ENCODE measurements around the gene SUN5. TPM values are rescaled to one million over a fixed set of nuclear protein-coding genes. Genes with fewer than 3 reads are reported as not detected.

SUN5 gene
- total and polyA plus RNA-seq, 4 donors = not detected

DNA sequence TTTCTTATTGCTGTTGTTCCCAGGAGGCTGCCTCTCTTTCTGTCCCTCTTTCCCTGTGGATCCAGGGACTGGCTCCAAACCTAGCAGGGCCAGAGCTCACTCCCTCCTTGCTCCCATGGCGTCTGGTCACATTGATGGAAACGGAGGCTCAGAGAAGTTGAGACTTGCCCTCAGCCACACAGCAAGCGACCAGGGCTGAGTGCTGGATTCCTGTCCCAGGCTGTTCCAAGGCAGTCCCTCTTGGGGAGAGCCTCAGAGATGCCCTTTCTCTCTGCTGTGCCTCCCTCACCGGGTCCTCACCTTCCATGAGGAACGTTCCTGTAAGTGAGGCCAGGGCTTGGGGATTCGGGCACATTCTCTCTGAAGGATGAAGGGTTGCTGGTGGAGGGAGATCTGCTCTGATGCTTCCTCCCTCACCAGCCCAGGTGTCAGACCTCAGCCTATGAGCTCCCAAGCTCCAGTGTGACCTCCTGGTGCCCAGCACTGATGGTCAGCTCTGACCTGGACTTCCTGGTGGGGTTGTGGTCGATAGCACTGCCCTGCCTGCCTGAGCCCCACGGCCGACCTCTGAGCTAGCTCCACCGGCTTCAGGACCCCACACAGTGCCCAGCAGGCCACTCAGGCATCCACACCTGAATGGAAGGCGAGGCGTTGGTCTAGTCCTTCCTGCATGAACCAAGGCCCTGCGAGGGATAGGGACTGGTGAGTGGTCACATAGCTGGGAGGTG, 26.8 kb downstream of the SUN5 start:
- Histone ChIP-seq H3K4me3 (ENCODE audit: low read depth in 1 of 3, low read length in 3 of 3) (no peak overlapping the region), H3K36me3 (ENCODE audit: control insufficient read depth in 4 of 4, insufficient read depth in 3 of 4, low read depth in 1 of 4, low read length in 3 of 4) (no peaks in the 10 kb centered on the region), H3K9me3 (ENCODE audit: control insufficient read depth in 4 of 4, low read length in 3 of 4) (no peaks in the 10 kb centered on the region), H3K27ac (ENCODE audit: low read depth in 1 of 2, low read length in 2 of 2) (no peak overlapping the region), H3K9ac (ENCODE audit: low read depth in 1 of 2, low read length in 2 of 2) (no peak overlapping the region), H3K4me1 (ENCODE audit: control insufficient read depth in 4 of 4, insufficient read depth in 4 of 4, low read length in 3 of 4) (no peaks in the 10 kb centered on the region), H3K27me3 (ENCODE audit: control insufficient read depth in 4 of 4, insufficient read depth in 4 of 4, low read length in 3 of 4) (no peaks in the 10 kb centered on the region)
- no peak for TF ChIP-seq FOXA2 (IDR thresholded peaks at IDR 0.05)
- no peak for TF ChIP-seq HNF4G (IDR thresholded peaks at IDR 0.05)
- no peak for TF ChIP-seq HNF4A (conservative IDR thresholded peaks at IDR 0.05)
- TF ChIP-seq, protein P1, sequence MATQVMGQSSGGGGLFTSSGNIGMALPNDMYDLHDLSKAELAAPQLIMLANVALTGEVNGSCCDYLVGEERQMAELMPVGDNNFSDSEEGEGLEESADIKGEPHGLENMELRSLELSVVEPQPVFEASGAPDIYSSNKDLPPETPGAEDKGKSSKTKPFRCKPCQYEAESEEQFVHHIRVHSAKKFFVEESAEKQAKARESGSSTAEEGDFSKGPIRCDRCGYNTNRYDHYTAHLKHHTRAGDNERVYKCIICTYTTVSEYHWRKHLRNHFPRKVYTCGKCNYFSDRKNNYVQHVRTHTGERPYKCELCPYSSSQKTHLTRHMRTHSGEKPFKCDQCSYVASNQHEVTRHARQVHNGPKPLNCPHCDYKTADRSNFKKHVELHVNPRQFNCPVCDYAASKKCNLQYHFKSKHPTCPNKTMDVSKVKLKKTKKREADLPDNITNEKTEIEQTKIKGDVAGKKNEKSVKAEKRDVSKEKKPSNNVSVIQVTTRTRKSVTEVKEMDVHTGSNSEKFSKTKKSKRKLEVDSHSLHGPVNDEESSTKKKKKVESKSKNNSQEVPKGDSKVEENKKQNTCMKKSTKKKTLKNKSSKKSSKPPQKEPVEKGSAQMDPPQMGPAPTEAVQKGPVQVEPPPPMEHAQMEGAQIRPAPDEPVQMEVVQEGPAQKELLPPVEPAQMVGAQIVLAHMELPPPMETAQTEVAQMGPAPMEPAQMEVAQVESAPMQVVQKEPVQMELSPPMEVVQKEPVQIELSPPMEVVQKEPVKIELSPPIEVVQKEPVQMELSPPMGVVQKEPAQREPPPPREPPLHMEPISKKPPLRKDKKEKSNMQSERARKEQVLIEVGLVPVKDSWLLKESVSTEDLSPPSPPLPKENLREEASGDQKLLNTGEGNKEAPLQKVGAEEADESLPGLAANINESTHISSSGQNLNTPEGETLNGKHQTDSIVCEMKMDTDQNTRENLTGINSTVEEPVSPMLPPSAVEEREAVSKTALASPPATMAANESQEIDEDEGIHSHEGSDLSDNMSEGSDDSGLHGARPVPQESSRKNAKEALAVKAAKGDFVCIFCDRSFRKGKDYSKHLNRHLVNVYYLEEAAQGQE (IDR thresholded peaks at IDR 0.05) = no peak
- no peak for TF ChIP-seq GABPA (IDR thresholded peaks at IDR 0.05 in 1 of 2, conservative IDR thresholded peaks at IDR 0.05 in 1 of 2)
- WGBS = 82% methylated on average over 13 of the region's 13 CpGs
- DNase-seq (ENCODE audit: low spot score) = no peak

DNA sequence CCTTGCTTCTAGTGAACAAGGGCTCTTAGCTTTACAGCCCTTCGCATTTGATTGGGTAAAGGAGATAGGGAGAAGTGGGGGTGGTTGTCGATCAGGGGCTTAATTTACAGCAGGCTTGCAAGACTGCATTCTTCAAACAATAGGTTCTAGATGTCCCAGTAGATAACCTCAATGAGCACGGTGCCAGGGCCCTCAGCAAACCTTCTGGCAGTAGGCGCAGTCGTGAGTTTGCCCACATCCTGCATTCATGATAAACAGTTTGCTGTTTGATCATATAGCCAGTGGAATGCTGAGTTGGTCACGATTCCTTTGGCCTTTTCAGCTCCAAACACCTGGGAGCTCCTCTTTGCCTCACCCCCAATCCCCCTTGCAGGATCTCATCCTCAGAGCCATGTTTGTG, 27.5 kb downstream of the SUN5 start:
- WGBS = 71% methylated on average over 6 of the region's 6 CpGs
- Histone ChIP-seq H3K9me3 (ENCODE audit: control insufficient read depth in 4 of 4, low read length in 3 of 4) (no peaks in the 10 kb centered on the region), H3K9ac (ENCODE audit: low read depth in 1 of 2, low read length in 2 of 2) (no peak overlapping the region), H3K4me1 (ENCODE audit: control insufficient read depth in 4 of 4, insufficient read depth in 4 of 4, low read length in 3 of 4) (no peaks in the 10 kb centered on the region), H3K27ac (ENCODE audit: low read depth in 1 of 2, low read length in 2 of 2) (no peak overlapping the region), H3K27me3 (ENCODE audit: control insufficient read depth in 4 of 4, insufficient read depth in 4 of 4, low read length in 3 of 4) (no peaks in the 10 kb centered on the region), H3K4me3 (ENCODE audit: low read depth in 1 of 3, low read length in 3 of 3) (no peak overlapping the region), H3K36me3 (ENCODE audit: control insufficient read depth in 4 of 4, insufficient read depth in 3 of 4, low read depth in 1 of 4, low read length in 3 of 4) (no peaks in the 10 kb centered on the region)
- no peak for DNase-seq (ENCODE audit: low spot score)
- TF ChIP-seq MAX (IDR thresholded peaks at IDR 0.05) (no peak), CTCF (IDR thresholded peaks at IDR 0.05; ENCODE audit: low read depth, low read length, missing input control) (no peak), ATF3 (IDR thresholded peaks at IDR 0.05) (no peak), NR2F2 (IDR thresholded peaks at IDR 0.05) (no peak), YY1 (IDR thresholded peaks at IDR 0.05) (no peak), RAD21 (IDR thresholded peaks at IDR 0.05) (no peak), EGR1 (IDR thresholded peaks at IDR 0.05; ENCODE audit: low read depth in 2 of 2) (no peak), FOXA2 (IDR thresholded peaks at IDR 0.05) (no peak)
